T-helper 1 cell treated with Interleukin-12 subunit alpha and Interleukin-12 subunit beta and Interleukin-4 antibody, amounts not matched to agents 30 ng/mL and 1 ng/mL, for 36 hours (primary cell): ENCODE data around the gene CATSPER4. TPM values are rescaled to one million over a fixed set of nuclear protein-coding genes. Genes with fewer than 3 reads are reported as not detected.

Experiments
- intact Hi-C: fragments of 100-400 bp; cut with micrococcal nuclease; formaldehyde crosslinking; loops from one replicate; pipeline ENCODE4 v1.15.1; 2024
- total RNA-seq: library from RNA; stranded (reverse); gene quantifications from 2 replicates; pipeline ENCODE4 v1.2.3, GENCODE V29; 2022

The CATSPER4 gene
- total RNA-seq, 1 donor from 2014 or later, result not detected

DNA sequence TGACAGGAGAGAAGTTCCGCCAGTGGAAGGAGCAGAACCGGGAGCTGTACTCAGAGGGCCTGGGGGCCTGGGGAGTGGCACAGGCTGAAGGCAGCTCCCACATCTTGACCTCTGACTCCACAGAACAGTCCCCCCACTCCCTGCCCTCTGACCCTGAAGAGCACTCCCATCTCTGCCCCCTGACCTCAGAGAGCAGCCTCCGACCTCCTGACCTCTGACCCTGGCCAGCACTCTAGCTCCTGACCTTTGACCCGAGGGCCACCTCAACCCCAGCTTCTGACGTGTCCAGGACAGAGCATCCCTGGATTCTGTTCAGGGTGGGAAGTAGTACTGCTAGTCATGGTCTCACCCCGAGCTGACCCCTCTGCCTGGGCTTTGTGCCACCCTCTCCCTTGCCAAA lies 1.1 kb upstream of the CATSPER4 start:
- intact Hi-C loops, result no loop called here

DNA sequence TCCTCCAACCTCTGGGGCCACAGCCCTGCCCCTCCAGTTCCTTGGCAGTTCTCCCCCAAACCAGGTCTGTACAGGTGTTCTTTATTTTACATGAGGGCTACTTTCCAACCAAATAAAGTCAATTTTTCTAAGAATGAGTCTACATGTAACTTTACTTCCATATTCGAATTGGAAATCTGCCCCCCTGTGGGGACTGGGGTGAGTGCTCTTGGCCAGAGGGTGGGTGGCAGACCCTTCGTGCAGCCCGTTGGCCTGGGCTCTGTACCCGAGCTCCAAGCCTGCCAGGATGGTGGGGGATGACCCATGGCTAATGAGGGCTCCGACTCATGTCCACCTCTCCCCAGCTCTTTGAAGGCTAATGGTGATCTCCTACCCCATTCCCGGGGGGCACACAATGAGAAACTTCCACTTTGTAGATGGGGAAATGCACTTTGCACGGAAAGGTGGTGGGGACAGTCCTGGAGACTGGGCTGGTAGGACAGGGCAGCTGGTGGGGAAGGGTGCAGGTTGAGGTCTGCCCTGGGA lies 589 bp upstream of the CATSPER4 start:
- intact Hi-C loops, result no loop called here

DNA sequence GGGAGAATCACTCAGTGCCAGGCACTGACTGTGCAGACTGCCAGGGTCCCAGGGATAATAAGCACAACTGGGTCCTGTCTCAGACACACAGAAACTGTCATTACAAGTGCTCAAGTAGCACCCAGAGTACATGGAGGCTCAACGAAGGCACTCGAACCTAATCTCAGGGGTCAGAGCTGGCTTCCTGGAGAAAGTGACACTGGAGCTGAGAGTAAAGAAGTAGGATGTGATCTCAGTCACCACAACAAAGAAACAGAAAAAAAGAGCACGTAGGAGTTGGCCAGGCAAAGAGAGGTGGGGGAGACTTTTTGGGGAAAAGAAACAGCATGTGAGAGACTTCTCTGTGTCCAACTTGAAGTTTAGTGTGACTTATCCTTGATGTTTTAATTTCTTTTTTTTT lies 1.3 kb downstream of the CATSPER4 start:
- intact Hi-C loops, result loop anchor here (1.0 kb wide), 1 partner anchor 43 kb away; the partner anchor contains the start of gene CEP85

DNA sequence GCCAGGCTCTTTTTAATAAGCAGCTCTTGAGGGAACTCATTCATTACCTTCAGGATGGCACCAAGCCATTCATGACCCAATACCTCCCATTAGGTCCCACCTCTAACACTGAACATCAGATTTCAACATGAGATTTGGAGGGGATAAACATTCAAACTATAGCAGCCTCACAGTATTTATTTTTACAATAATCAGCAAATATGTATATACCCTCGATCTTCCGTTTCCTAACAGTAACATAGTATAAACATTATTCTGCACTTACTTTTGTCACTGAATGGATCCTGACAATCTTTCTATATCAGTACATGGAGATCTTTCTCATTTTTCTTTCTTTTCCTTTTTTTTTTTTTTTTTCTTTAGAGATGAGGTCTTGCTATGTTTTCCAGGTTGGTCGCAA lies 5.4 kb downstream of the CATSPER4 start:
- intact Hi-C loops, result no loop called here

DNA sequence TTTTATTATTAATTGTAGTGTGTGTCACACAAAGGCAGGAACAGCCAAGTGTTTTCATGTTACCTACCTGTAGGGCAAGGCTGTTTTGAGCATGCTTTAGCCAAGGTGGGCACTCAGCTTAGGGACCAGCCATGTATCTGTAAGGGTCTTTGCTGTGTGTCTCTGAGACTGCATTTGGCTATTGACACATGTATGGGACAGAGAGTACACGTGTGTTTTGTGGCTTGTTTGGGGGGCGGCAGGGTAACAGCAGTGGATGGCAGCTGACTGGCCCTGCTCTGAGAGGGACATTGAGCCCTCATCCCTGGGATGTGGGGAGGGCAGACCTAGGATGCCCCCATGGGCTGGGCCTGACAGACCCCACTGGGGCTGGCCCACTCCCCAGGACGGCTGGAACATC lies 6.9 kb downstream of the CATSPER4 start:
- intact Hi-C loops, result no loop called here

DNA sequence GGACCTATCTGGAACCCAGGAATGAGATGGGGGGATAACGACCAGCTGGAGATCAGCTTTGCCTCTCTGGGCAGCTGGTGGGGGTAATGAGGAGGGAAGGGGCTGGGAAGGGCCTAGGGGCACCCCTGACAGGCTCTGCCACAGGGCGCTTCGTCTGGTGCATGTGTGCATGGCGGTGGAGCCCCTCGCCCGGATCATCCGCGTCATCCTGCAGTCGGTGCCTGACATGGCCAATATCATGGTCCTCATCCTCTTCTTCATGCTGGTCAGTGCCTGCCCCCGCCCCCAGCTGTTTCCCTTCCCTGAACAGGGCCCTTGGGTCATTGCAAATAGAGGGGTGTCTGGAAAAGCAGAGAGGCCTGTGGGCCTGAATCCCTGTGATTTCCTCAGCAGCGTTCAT lies 7.4 kb downstream of the CATSPER4 start:
- intact Hi-C loops, result no loop called here

DNA sequence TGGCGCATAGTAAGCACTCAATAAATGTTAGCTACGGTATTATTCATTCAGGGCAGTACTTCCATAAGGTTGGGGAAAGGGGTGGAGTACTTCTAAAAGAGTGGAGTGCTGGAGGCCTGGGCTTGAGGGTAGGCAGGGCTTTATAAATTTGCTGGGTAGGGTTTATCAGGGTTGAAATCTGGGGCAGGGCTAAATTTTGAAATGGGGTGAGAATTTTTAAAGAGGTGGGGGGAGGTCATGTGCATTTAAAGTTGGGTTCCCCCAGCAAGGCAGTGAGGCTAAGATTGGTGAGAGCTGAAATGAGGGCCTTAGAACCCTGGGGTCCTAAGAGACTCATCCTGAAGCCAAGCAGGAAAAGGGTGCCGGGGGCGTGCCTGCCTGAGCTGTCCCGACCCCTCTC lies 10.0 kb downstream of the CATSPER4 start:
- intact Hi-C loops, result no loop called here

DNA sequence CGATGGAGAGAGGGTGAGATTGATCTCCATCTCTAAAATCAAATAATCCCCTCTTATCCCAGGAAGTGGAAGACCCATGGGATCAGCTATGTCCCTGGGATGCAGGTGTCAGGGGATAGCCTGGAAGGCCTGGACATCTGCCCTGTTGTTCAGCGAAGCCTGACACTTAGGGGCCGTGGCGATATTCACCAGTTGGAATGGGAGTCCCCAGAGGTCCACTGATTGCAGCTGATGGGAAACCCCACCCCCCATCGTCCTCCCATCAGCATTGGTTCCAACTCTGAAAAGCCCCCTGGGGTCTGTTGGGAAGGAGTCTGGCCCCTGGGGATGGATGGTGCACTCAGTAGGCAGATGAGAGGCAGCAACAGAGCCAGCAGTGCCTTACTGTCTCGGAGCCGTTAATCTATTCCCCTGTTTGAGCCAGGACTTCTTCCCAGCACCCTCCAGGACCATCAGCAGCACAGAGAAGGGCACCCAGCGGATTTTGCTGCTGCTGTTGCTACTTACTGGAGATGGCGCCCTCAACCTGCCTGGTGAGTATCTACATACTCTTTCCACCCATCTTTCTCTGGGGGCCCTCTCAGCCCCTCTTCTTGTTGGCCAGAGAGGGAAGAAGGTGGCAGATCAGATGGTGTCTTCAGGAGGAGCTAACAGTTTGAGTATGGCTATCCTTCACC lies 13.4 kb downstream of the CATSPER4 start:
- intact Hi-C loops, result no loop called here

DNA sequence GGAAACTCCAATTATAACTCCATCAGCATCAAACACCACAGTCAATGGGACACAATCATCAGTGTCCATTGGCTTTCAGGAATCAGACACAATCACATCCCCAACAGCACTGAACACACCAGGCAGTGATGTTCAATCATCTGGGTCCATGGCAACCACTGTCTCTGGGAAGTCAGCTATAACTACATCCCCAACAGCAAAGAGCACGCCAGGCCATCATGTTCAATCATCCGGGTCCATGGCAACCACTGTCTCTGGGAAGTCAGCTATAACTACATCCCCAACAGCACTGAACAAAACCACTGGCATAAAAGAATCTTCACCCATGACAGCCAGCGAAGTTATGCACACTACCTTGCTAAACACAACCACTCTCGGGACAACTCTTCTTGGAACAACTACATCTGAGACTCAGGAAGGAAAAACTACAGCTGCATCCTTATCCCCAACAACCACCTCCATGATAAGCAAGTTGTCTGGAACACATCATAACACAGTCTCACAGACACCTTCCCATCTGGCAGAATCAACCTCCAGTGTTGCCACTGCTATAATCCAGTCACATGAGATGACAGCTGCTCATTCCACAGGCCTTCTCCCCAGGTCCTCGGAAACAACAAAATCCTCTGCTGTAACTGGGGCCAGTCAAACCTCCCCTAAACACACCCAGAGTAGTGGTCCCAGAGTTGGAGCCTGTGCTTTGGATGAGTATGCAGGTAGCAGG lies 19.9 kb downstream of the CATSPER4 start:
- intact Hi-C loops, result no loop called here

DNA sequence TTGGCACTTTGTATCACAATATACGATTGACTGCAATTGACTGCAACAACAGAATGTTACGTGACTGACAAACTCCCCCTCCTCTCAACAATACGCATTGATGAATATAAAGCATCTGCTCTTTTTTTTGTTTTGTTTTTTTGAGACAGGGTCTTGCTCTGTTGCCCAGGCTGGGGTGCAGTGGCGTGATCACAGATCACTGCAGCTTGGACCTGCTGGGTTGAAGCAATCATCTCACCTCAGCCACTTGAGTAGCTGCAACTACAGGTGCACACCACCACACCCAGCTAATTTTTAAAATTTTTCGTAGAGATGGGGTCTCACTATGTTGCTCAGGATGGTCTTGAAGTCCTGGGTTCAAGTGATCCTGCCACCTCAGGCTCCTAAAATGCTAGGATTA lies 22.3 kb downstream of the CATSPER4 start:
- intact Hi-C loops, result no loop called here

DNA sequence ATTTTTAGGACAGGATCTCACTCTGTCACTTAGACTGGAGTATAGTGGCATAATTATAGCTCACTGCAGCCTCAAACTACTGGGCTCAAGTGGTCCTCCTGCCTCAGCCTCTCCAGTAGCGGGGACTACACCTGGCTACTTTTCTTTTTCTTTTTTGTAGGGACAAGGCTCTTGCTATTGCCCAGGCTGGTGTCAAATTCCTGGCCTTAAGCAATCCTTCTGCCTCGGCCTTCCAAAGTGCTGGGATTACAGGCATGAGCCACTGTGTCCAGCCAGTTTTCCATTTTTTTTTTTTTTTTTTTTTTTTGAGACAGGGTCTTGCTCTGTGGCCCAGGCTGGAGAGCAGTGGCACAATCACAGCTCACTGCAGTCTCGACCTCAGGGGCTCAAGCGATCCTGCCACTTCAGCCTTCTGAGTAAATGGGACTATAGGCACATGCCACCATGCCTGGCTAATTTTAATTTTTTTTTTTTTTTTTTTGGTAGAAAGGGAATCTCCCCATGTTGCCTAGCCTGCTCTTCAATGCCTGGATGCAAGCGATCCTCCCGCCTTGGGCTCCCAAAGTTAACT lies 23.0 kb downstream of the CATSPER4 start:
- intact Hi-C loops, result no loop called here

DNA sequence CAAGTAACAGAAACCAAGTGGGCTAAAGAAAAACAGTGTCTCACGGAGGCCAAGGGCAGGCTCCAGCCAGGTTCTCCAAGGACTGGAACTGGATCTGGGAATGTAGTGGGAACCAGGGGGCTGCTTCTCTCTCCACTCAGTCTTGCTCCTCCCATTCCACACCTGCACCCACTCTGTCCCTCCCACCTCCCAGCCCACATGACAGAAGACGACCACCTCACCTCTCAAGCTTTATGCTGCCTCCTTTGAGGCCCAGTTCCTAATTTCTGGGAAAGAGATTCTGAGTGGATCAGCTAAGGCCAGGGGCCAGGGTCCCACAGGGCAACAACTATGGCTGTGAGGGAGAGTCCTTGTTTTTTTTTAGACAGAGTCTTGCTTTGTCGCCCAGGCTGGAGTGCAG lies 24.8 kb downstream of the CATSPER4 start:
- intact Hi-C loops, result no loop called here

DNA sequence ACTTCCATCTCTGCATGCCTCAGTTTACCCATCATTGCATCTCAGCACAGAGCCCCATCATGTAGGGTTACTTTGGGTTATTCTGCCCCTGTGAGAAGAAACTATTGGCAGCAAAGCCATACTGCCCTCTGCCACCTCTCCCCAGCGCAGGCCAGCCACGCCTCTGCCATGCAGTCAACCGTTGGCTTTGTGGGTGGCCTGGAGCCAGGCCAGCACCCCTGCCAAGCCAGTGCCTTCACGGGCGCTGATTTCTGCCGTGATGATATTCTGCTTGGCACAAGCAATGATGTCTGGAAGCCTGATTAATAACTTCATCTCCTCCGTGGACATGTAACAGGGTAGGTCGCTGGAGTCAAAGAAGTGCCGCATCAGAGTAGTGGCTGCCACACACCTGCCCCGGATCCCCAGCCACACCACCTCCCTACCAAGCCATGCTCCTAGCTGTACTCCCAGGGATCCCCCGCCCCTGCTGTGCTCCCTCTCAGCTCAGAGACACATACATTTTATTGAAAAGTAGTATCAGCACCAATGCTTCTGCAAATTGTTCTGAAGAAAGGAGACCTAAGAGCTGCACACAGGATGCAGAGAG lies 28.6 kb downstream of the CATSPER4 start:
- intact Hi-C loops, result no loop called here

DNA sequence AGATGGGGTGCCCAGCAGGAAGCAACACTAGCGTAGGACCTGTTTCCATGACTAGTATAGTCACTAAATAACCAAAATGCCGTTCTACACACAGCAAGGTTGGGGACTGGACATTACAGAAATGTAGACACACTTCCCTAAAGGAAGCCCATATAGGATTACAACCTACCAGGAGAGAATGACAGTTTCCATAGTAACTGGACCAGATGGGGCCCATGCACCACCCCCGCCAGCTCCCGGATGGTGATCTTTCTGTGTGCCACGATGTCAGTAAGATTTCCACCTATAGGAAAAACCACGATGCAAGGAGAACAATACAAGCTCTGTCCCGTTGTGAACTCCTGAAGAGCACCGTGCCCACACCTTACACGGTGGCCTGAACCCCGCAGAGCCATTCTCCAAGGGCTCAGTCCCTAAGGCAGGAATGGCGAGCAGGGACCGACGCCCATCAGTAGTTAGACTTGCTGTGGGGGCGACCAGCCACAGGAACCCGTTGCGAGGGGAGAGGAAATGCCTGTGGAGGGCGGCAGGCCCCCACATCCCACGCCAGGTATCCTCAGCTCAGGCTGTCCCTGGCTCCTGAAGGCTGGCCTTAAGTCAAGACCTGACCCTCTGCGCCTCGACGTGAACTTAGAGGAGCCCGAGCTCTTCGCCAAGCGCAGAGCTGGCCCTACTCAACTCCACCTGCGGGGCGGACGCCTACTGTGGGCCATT lies 30.0 kb downstream of the CATSPER4 start:
- intact Hi-C loops, result no loop called here

DNA sequence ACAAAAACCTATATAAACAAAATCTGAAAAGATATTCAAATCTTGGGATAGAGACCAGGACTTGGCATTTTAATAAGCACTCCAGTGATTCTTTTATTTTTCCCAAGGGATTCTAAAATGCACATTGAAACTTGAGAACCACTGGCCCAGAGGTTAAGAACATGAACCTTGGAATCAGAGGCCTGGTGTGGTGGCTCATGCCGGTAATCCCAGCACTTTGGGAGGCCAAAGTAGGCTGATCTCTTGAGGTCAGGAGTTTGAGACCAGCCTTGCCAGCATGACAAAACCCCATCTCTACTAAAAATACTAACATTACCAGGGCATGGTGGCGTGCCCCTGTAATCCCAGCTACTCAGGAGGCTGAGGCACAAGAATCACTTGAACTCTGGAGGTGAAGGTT lies 30.7 kb downstream of the CATSPER4 start:
- intact Hi-C loops, result no loop called here

DNA sequence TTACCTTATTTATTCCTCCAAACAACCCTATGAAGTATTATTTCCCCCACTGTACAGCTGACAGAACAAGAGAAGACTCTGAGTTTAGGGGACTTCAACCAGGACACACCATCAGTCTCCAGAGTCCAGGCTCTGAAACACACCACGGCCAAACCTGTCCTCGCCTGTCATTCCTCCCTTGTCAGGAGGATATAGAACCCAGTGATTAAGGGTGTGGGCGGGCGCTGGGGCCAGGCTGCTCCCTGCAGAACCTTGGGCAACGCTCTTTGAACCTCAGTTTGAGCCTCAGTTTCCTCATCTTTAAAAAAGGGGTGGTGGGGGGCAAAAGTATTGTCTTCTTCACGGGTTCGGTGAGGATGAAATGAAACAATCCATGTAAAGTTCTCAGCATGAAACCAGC lies 34.2 kb downstream of the CATSPER4 start:
- intact Hi-C loops, result loop anchor here (1.0 kb wide), 1 partner anchor 10 kb away; the partner anchor contains the start of gene CEP85

DNA sequence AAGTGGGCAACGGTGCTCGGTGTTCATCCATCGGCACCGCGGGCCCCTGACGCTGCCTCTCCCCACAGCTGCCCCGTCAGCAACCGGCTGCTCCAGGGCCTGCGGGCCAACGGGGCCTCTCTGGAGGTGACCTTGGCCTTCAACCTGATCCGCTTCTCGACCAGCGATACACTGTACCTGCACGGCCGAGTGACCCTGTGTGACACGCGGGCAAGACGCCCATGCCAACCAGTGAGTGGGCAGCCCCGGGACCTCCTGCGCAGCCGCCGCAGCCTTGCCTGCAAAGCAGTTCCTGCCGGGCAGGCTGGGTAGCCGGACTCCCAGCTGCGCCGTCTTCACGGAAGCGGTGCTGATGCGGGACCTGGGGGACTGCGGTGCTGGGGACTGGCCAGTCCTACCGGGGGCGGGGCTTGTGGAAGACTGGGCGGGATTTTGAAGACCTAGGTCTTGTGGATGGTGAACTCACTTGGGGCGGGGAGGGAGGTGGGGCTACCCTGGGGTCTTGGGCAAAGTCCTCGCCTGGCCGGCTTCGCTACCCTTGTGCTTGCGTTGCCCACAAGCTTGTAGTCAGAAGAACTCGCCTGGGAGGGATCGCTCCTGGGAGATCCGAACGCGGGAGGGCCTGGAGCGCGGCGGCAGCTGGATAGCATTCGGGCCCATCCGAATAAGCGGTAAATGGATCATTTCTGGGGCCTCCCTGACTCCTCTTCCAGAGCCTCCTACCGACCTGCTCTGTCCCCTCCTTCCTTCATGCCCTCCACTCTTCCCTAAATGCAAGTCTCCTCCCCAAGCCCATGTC lies 34.8 kb downstream of the CATSPER4 start:
- intact Hi-C loops, result loop anchor here (1.0 kb wide), 1 partner anchor 9 kb away; the partner anchor contains the start of gene CEP85

DNA sequence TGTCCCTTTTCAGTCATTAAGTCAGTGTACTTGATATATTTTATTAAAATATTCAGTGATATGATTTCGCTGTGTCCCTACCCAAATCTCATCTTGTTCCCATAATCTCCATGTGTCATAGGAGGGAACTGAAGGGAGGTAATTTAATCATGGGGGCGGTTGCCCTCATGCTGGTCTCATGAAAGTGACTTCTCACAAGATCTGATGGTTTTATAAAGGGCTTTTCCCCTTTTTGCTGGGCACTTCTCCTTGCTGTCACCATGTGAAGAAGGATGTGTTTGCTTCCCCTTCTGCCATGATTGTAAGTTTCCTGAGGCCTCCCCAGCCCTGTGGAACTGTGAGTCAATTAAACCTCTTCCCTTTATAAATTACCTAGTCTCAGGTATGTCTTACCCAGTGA lies 40.3 kb downstream of the CATSPER4 start:
- intact Hi-C loops, result loop anchor here (5.0 kb wide), 3 partner anchors 242 to 798 kb away; partner anchors contain the start of genes HMGN2, MACO1 and STMN1

DNA sequence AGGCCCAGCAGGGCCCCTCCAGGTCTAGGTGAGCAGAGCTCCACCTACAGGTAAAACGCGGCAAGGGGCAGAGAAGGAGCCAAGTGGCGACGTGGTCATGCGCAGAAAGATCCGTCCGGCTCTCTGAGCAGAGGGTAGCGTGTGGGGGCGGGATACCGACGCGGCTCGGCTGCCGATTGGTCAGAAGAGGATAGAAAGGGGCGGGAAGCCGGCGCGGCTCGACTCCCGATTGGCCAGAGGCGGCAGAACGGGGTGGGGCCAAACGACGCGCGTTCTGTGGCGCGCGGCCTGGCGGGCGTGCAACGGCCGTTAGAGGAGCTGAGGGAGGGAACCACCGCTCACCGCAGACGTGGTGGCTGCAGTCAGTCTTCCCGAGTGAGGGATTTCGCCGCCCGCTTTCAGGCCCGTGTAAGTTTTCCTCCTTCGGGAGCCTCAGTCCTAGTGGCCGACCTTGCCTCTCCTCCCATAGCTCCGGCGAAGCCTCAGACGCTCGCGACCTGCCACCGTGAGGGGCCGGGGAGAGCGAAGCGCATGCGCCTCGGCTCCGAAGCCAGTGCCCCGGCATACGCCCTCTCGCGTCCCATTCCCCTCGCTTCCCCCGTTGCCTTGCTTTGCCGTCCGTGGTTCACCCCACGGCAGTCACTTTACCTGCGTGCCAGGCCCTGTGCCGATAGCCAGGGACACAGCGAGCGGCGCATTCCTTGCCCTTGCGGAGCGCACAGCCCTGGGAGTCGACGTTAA lies 43.7 kb downstream of the CATSPER4 start, which contains the start of gene CEP85:
TSS of gene CEP85 (plus strand) at position 298 of the 741 bp plus-strand sequence. CDS start 5,584 bp downstream, outside the sequence.
- intact Hi-C loops, result loop anchor here (1.0 to 5.0 kb wide), 19 partner anchors 9 to 802 kb away; partner anchors contain the start of genes AUNIP, DHDDS, HMGN2 and MACO1
